ENCODE data around the gene MCC.

MCC gene

GRCh38 chr5:113311301-113311700 is 177.0 kb downstream of the MCC start:
- no peak overlapping the region for H3K4me3 ChIP-seq (ENCODE audit: low read length)
- H3K9ac ChIP-seq (ENCODE audit: low read depth, low read length): no peak overlapping the region
- H3K9me3 ChIP-seq (ENCODE audit: insufficient read depth, low read depth, low read length): no peaks in the 10 kb centered on the region
- no peaks in the 10 kb centered on the region for H3K27me3 ChIP-seq (ENCODE audit: insufficient read depth, low read length)
- H3K4me1 ChIP-seq (ENCODE audit: insufficient read depth, low read length): no peaks in the 10 kb centered on the region
- no peaks in the 10 kb centered on the region for H3K36me3 ChIP-seq (ENCODE audit: insufficient read depth, low read length)
- 90% methylated on average over 5 of the region's 5 CpGs for WGBS
- H3K27ac ChIP-seq (ENCODE audit: low read depth, low read length): no peak overlapping the region

GRCh38 chr5:113302120-113302519 is 186.1 kb downstream of the MCC start:
- Histone ChIP-seq H3K27ac (ENCODE audit: low read depth, low read length) (no peak overlapping the region), H3K9me3 (ENCODE audit: insufficient read depth, low read depth, low read length) (no peaks in the 10 kb centered on the region), H3K27me3 (ENCODE audit: insufficient read depth, low read length) (no peaks in the 10 kb centered on the region), H3K4me3 (ENCODE audit: low read length) (no peak overlapping the region), H3K4me1 (ENCODE audit: insufficient read depth, low read length) (no peaks in the 10 kb centered on the region), H3K36me3 (ENCODE audit: insufficient read depth, low read length) (no peaks in the 10 kb centered on the region), H3K9ac (ENCODE audit: low read depth, low read length) (no peak overlapping the region)
- 100% methylated on average over 1 of the region's 2 CpGs for WGBS

GRCh38 chr5:113299591-113299990 is 188.7 kb downstream of the MCC start:
- WGBS: 92% methylated on average over 1 of the region's 1 CpG
- no peak overlapping the region for H3K4me3 ChIP-seq (ENCODE audit: low read length)
- peaks cover 15% of the 10 kb centered on the region; the same call in 1 of the 2 replicates for H3K27me3 ChIP-seq (ENCODE audit: insufficient read depth, low read length)
- no peak overlapping the region for H3K9ac ChIP-seq (ENCODE audit: low read depth, low read length)
- peaks cover 18% of the 10 kb centered on the region for H3K4me1 ChIP-seq (ENCODE audit: insufficient read depth, low read length)
- H3K27ac ChIP-seq (ENCODE audit: low read depth, low read length): no peak overlapping the region
- H3K9me3 ChIP-seq (ENCODE audit: insufficient read depth, low read depth, low read length): no peaks in the 10 kb centered on the region
- no peaks in the 10 kb centered on the region for H3K36me3 ChIP-seq (ENCODE audit: insufficient read depth, low read length)

GRCh38 chr5:113296676-113297075 is 191.6 kb downstream of the MCC start:
- Histone ChIP-seq H3K27ac (ENCODE audit: low read depth, low read length) (no peak overlapping the region), H3K27me3 (ENCODE audit: insufficient read depth, low read length) (peaks cover 24% of the 10 kb centered on the region; the same call in 1 of the 2 replicates), H3K4me3 (ENCODE audit: low read length) (no peak overlapping the region), H3K9me3 (ENCODE audit: insufficient read depth, low read depth, low read length) (no peaks in the 10 kb centered on the region), H3K9ac (ENCODE audit: low read depth, low read length) (no peak overlapping the region), H3K36me3 (ENCODE audit: insufficient read depth, low read length) (no peaks in the 10 kb centered on the region), H3K4me1 (ENCODE audit: insufficient read depth, low read length) (peaks cover 33% of the 10 kb centered on the region)
- WGBS: no CpG with 5 or more reads among the region's 1 CpG

GRCh38 chr5:113295111-113295539 is 193.1 kb downstream of the MCC start:
- Histone ChIP-seq H3K9me3 (ENCODE audit: insufficient read depth, low read depth, low read length) (no peaks in the 10 kb centered on the region), H3K4me3 (ENCODE audit: low read length) (peak overlapping the region; percentile 90), H3K36me3 (ENCODE audit: insufficient read depth, low read length) (no peaks in the 10 kb centered on the region), H3K27ac (ENCODE audit: low read depth, low read length) (no peak overlapping the region), H3K4me1 (ENCODE audit: insufficient read depth, low read length) (peaks cover 47% of the 10 kb centered on the region), H3K9ac (ENCODE audit: low read depth, low read length) (no peak overlapping the region), H3K27me3 (ENCODE audit: insufficient read depth, low read length) (peaks cover 24% of the 10 kb centered on the region; the same call in 1 of the 2 replicates)
- WGBS: 12% methylated on average over 7 of the region's 8 CpGs

- H3K27ac ChIP-seq (ENCODE audit: low read depth, low read length): peak overlapping the region; percentile 82; the same call in 1 of the 2 replicates
These were observed 193.7 kb downstream of the MCC start for GRCh38 chr5:113294311-113295110.

GRCh38 chr5:113293975-113294310 is 194.3 kb downstream of the MCC start:
- H3K9ac ChIP-seq (ENCODE audit: low read depth, low read length): peak overlapping the region; percentile 66
- peak overlapping the region; percentile 90 for H3K4me3 ChIP-seq (ENCODE audit: low read length)
- H3K27ac ChIP-seq (ENCODE audit: low read depth, low read length): peak overlapping the region; percentile 82; the same call in 1 of the 2 replicates

More at GRCh38 chr5:113294311-113295110, 193.7 kb downstream of the MCC start:
- peaks cover 53% of the 10 kb centered on the region for H3K4me1 ChIP-seq (ENCODE audit: insufficient read depth, low read length)
- H3K4me3 ChIP-seq (ENCODE audit: low read length): peak overlapping the region; percentile 90
- H3K9ac ChIP-seq (ENCODE audit: low read depth, low read length): peak overlapping the region; percentile 66
- WGBS: under 1% methylated on average over 60 of the region's 60 CpGs
- peaks cover 24% of the 10 kb centered on the region; the same call in 1 of the 2 replicates for H3K27me3 ChIP-seq (ENCODE audit: insufficient read depth, low read length)
- no peaks in the 10 kb centered on the region for H3K9me3 ChIP-seq (ENCODE audit: insufficient read depth, low read depth, low read length)
- no peaks in the 10 kb centered on the region for H3K36me3 ChIP-seq (ENCODE audit: insufficient read depth, low read length)

GRCh38 chr5:113293068-113293974 is 194.9 kb downstream of the MCC start:
- Histone ChIP-seq H3K36me3 (ENCODE audit: insufficient read depth, low read length) (no peaks in the 10 kb centered on the region), H3K4me1 (ENCODE audit: insufficient read depth, low read length) (peaks cover 57% of the 10 kb centered on the region), H3K4me3 (ENCODE audit: low read length) (peak overlapping the region; percentile 90), H3K9me3 (ENCODE audit: insufficient read depth, low read depth, low read length) (no peaks in the 10 kb centered on the region), H3K27me3 (ENCODE audit: insufficient read depth, low read length) (peaks cover 24% of the 10 kb centered on the region; the same call in 1 of the 2 replicates), H3K27ac (ENCODE audit: low read depth, low read length) (peak overlapping the region; percentile 82; the same call in 1 of the 2 replicates), H3K9ac (ENCODE audit: low read depth, low read length) (peak overlapping the region; percentile 66)
- under 1% methylated on average over 23 of the region's 23 CpGs for WGBS

More at GRCh38 chr5:113293975-113294310, 194.3 kb downstream of the MCC start:
- WGBS: 0% methylated on average over 11 of the region's 11 CpGs
- Histone ChIP-seq H3K27me3 (ENCODE audit: insufficient read depth, low read length) (peaks cover 24% of the 10 kb centered on the region; the same call in 1 of the 2 replicates), H3K9me3 (ENCODE audit: insufficient read depth, low read depth, low read length) (no peaks in the 10 kb centered on the region), H3K4me1 (ENCODE audit: insufficient read depth, low read length) (peaks cover 57% of the 10 kb centered on the region), H3K36me3 (ENCODE audit: insufficient read depth, low read length) (no peaks in the 10 kb centered on the region)

GRCh38 chr5:113292462-113292861 is 195.8 kb downstream of the MCC start:
- 16% methylated on average over 3 of the region's 3 CpGs for WGBS
- Histone ChIP-seq H3K9me3 (ENCODE audit: insufficient read depth, low read depth, low read length) (no peaks in the 10 kb centered on the region), H3K27ac (ENCODE audit: low read depth, low read length) (peak overlapping the region; percentile 54; the same call in 1 of the 2 replicates), H3K27me3 (ENCODE audit: insufficient read depth, low read length) (peaks cover 24% of the 10 kb centered on the region; the same call in 1 of the 2 replicates), H3K36me3 (ENCODE audit: insufficient read depth, low read length) (no peaks in the 10 kb centered on the region), H3K4me3 (ENCODE audit: low read length) (peak overlapping the region; percentile 90), H3K9ac (ENCODE audit: low read depth, low read length) (no peak overlapping the region), H3K4me1 (ENCODE audit: insufficient read depth, low read length) (peaks cover 57% of the 10 kb centered on the region)

- Histone ChIP-seq H3K27me3 (ENCODE audit: insufficient read depth, low read length) (no peaks in the 10 kb centered on the region), H3K9ac (ENCODE audit: low read depth, low read length) (no peak overlapping the region), H3K36me3 (ENCODE audit: insufficient read depth, low read length) (no peaks in the 10 kb centered on the region), H3K27ac (ENCODE audit: low read depth, low read length) (no peak overlapping the region), H3K9me3 (ENCODE audit: insufficient read depth, low read depth, low read length) (no peaks in the 10 kb centered on the region), H3K4me3 (ENCODE audit: low read length) (no peak overlapping the region), H3K4me1 (ENCODE audit: insufficient read depth, low read length) (peaks cover 20% of the 10 kb centered on the region)
- WGBS: 92% methylated on average over 3 of the region's 3 CpGs
These were observed 204.7 kb downstream of the MCC start for GRCh38 chr5:113283558-113283957.

GRCh38 chr5:113282472-113282871 is 205.8 kb downstream of the MCC start:
- WGBS: 94% methylated on average over 2 of the region's 2 CpGs
- no peak overlapping the region for H3K9ac ChIP-seq (ENCODE audit: low read depth, low read length)

More at GRCh38 chr5:113282472-113282871, 205.8 kb downstream of the MCC start:
- Histone ChIP-seq H3K27ac (ENCODE audit: low read depth, low read length) (no peak overlapping the region), H3K9me3 (ENCODE audit: insufficient read depth, low read depth, low read length) (no peaks in the 10 kb centered on the region), H3K4me1 (ENCODE audit: insufficient read depth, low read length) (peaks cover 20% of the 10 kb centered on the region), H3K27me3 (ENCODE audit: insufficient read depth, low read length) (no peaks in the 10 kb centered on the region), H3K36me3 (ENCODE audit: insufficient read depth, low read length) (no peaks in the 10 kb centered on the region), H3K4me3 (ENCODE audit: low read length) (no peak overlapping the region)
